Cardiac muscle cell (in vitro differentiated cells and primary cell): Measurements from ENCODE around the gene MARCHF3. TPM values are rescaled to one million over a fixed set of nuclear protein-coding genes. Genes with fewer than 3 reads are reported as not detected.

Source experiments
- DNase-seq, 2 donors: peaks; one replicate each; pipeline versions ENCODE4 v3.0.0 to v3.0.0-alpha.2; 2010 to 2017; ENCODE audit warnings: low read depth in 1 of 2, low spot score in 1 of 2
- H3K27ac ChIP-seq: fragments of 200-600 bp; sonication (generic); 2 replicates; pipeline ENCODE4 v1.5.1; 2016
- H3K27me3 ChIP-seq: fragments of 200-600 bp; sonication (generic); 2 replicates; pipeline ENCODE4 v1.6.0; 2016; ENCODE audit warnings: control low read depth
- H3K36me3 ChIP-seq: fragments of 200-600 bp; sonication (generic); 2 replicates; pipeline ENCODE4 v1.5.1; 2016; ENCODE audit warnings: control low read depth
- H3K4me1 ChIP-seq: fragments of 200-600 bp; sonication (generic); 2 replicates; pipeline ENCODE4 v1.8.1; 2017; ENCODE audit warnings: low read depth, mild to moderate bottlenecking, mixed run types
- H3K4me3 ChIP-seq: fragments of 200-600 bp; sonication (generic); 2 replicates; pipeline ENCODE4 v1.5.1; 2016; ENCODE audit warnings: mild to moderate bottlenecking
- H3K9me3 ChIP-seq: fragments of 200-600 bp; sonication (generic); 2 replicates; pipeline ENCODE4 v1.5.1; 2017; ENCODE audit warnings: low read depth, mild to moderate bottlenecking, control low read depth
- CTCF ChIP-seq: IDR thresholded peaks from 2 replicates; pipeline ENCODE4 v1.5.1; 2012; ENCODE audit warnings: low read depth, mild to moderate bottlenecking, low read length
- polyA plus RNA-seq: library from polyadenylated mRNA; unstranded; fragments of >200 nt; fragmentation: Nextera tagmentation; extraction: Ambion mirVana; gene quantifications from 2 replicates; pipeline ENCODE4 v1.2.1, GENCODE V29; 2016
- total RNA-seq: library from RNA; depleted of rRNA; stranded (reverse); fragments of >200 nt; gene quantifications from 2 replicates; pipeline ENCODE4 v1.2.3, GENCODE V29; 2016

Gene MARCHF3
- total and polyA plus RNA-seq, 2 experiments from 2014 or later = 5.2 to 32.3 TPM

- H3K9me3 ChIP-seq = no peaks in the 10 kb centered on the region
- H3K4me1 ChIP-seq = no peaks in the 10 kb centered on the region
- H3K27me3 ChIP-seq = no peaks in the 10 kb centered on the region
- TF ChIP-seq CTCF = peak; percentile 6
- no peak within 1 kb of the TSS for H3K4me3 ChIP-seq
- no peak within 1 kb of the TSS for H3K27ac ChIP-seq
- peak in 1 of 2 donors; percentile 60 for DNase-seq
- no peaks in the 10 kb centered on the region for H3K36me3 ChIP-seq
These were observed 42.8 kb upstream of the MARCHF3 start, which contains the start of gene C5orf63 for GRCh38 chr5:127072861-127073846. Gene C5orf63, minus strand, starts transcription at chr5:127073502. Its CDS starts 14,507 bp downstream, at chr5:127058995.

- DNase-seq = no peak
- Histone ChIP-seq H3K4me1 (no peaks in the 10 kb centered on the region), H3K4me3 (no peak overlapping the region), H3K36me3 (no peaks in the 10 kb centered on the region), H3K9me3 (no peaks in the 10 kb centered on the region), H3K27me3 (no peaks in the 10 kb centered on the region), H3K27ac (no peak overlapping the region)
- no peak for TF ChIP-seq CTCF
These were observed 39.9 kb upstream of the MARCHF3 start for GRCh38 chr5:127070243-127070642.

- DNase-seq = peak in 1 of 2 donors; percentile 90
- H3K4me3 ChIP-seq = no peak overlapping the region
- no peak for TF ChIP-seq CTCF
- no peaks in the 10 kb centered on the region for H3K4me1 ChIP-seq
- H3K27me3 ChIP-seq = no peaks in the 10 kb centered on the region
- no peak overlapping the region for H3K27ac ChIP-seq
- H3K36me3 ChIP-seq = no peaks in the 10 kb centered on the region
- no peaks in the 10 kb centered on the region for H3K9me3 ChIP-seq
These were observed 38.3 kb upstream of the MARCHF3 start for GRCh38 chr5:127068493-127069214.

- Histone ChIP-seq H3K4me1 (no peaks in the 10 kb centered on the region), H3K4me3 (no peak overlapping the region), H3K27me3 (no peaks in the 10 kb centered on the region), H3K9me3 (no peaks in the 10 kb centered on the region), H3K36me3 (no peaks in the 10 kb centered on the region), H3K27ac (no peak overlapping the region)
- DNase-seq = no peak
- TF ChIP-seq CTCF = no peak
These were observed 36.4 kb upstream of the MARCHF3 start for GRCh38 chr5:127066721-127067120.

GRCh38 chr5:127064253-127064840, 34.0 kb upstream of the MARCHF3 start:
- H3K27me3 ChIP-seq = no peaks in the 10 kb centered on the region
- no peaks in the 10 kb centered on the region for H3K4me1 ChIP-seq
- no peak overlapping the region for H3K27ac ChIP-seq
- H3K9me3 ChIP-seq = no peaks in the 10 kb centered on the region
- H3K36me3 ChIP-seq = no peaks in the 10 kb centered on the region
- H3K4me3 ChIP-seq = no peak overlapping the region
- TF ChIP-seq CTCF = no peak
- no peak for DNase-seq
